GM10266 (cell line): Measurements from ENCODE around the gene PROM1.
A peak's percentile ranks its signal among the peaks of the same experiment; 100 is the strongest.

Experiments used
- DNase-seq: peaks from one replicate; pipeline ENCODE4 v3.0.0; 2012; ENCODE audit errors: extremely low spot score
- TF ChIP-seq, protein P1 (sequence below): IDR thresholded peaks from 2 replicates; pipeline ENCODE4 v1.5.1; 2012; ENCODE audit warnings: mild to moderate bottlenecking, low read depth; ENCODE audit not compliant: control insufficient read depth, insufficient read depth; ENCODE audit errors: missing control alignments

Gene PROM1

GRCh38 chr4:16005676-16006075, 78.1 kb downstream of the PROM1 start:
- TF ChIP-seq, protein P1, sequence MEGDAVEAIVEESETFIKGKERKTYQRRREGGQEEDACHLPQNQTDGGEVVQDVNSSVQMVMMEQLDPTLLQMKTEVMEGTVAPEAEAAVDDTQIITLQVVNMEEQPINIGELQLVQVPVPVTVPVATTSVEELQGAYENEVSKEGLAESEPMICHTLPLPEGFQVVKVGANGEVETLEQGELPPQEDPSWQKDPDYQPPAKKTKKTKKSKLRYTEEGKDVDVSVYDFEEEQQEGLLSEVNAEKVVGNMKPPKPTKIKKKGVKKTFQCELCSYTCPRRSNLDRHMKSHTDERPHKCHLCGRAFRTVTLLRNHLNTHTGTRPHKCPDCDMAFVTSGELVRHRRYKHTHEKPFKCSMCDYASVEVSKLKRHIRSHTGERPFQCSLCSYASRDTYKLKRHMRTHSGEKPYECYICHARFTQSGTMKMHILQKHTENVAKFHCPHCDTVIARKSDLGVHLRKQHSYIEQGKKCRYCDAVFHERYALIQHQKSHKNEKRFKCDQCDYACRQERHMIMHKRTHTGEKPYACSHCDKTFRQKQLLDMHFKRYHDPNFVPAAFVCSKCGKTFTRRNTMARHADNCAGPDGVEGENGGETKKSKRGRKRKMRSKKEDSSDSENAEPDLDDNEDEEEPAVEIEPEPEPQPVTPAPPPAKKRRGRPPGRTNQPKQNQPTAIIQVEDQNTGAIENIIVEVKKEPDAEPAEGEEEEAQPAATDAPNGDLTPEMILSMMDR = no peak
- no peak for DNase-seq

- TF ChIP-seq, protein P1 = peak; percentile 89
- DNase-seq = peak; percentile 72
Measured at GRCh38 chr4:16001484-16001858, 82.4 kb downstream of the PROM1 start.

- TF ChIP-seq, protein P1 = no peak
- no peak for DNase-seq
Measured at GRCh38 chr4:16000708-16001483, 82.9 kb downstream of the PROM1 start.

DNA sequence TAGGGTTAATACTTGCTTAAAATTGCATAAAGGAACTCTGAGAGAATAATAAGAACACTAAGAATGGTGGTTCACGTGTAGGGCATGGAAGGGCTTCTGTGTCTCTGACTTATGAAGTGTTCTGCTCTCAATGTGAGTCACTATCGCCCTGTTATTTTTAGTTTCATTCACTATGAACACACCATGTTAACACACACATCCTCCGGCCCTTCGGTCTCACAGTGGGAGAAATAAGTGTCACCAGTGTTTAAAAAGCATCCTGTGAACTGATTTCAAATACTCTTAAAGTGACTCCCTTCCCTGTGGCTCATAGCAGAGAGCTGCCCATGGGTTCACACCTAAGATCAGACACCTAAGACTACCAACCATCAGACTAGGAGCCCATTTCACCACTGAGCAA, 87.0 kb downstream of the PROM1 start:
- DNase-seq = peak; percentile 13
- TF ChIP-seq, protein P1 = no peak

GRCh38 chr4:15995826-15996225, 88.0 kb downstream of the PROM1 start:
- DNase-seq = no peak
- TF ChIP-seq, protein P1 = no peak

- DNase-seq = no peak
- TF ChIP-seq, protein P1 = no peak
Measured at GRCh38 chr4:15992167-15992485, 91.7 kb downstream of the PROM1 start.

- no peak for DNase-seq
- TF ChIP-seq, protein P1 = no peak
Measured at GRCh38 chr4:15990570-15991285, 93.1 kb downstream of the PROM1 start.
